K562 (cell line): ENCODE measurements around the gene ACSL3. TPM values are rescaled to one million over a fixed set of nuclear protein-coding genes. Genes with fewer than 3 reads are reported as not detected.
A peak's percentile ranks its signal among the peaks of the same experiment; 100 is the strongest.

Experiments used
- ARID1B ChIP-seq: fragments of 450-650 bp; IDR thresholded peaks from 2 replicates; pipeline ENCODE4 v1.6.1; 2016; ENCODE audit warnings: antibody characterized with exemption, mild to moderate bottlenecking, inconsistent platforms
- CBFA2T3 ChIP-seq: fragments of 450-650 bp; IDR thresholded peaks from 2 replicates; pipeline ENCODE4 v1.6.1; 2017
- CREBBP ChIP-seq: IDR thresholded peaks from one replicate; pipeline ENCODE4 v1.6.1; 2012; ENCODE audit warnings: low read depth, mild to moderate bottlenecking, control low read depth, inconsistent platforms, low read length
- HMBOX1 ChIP-seq: sonication (generic); IDR thresholded peaks from 2 replicates; pipeline ENCODE4 v1.6.1; 2016
- HNRNPLL ChIP-seq: fragments of 200-400 bp; formaldehyde crosslinking; IDR thresholded peaks from 2 replicates; pipeline ENCODE4 v1.6.1; 2017; ENCODE audit warnings: low read length, low read depth, mild to moderate bottlenecking; ENCODE audit not compliant: poor library complexity, severe bottlenecking
- KDM5B ChIP-seq: fragments of 200-600 bp; sonication (generic); IDR thresholded peaks from 2 replicates; pipeline ENCODE4 v1.6.1; 2012; ENCODE audit warnings: low read depth, mild to moderate bottlenecking, moderate library complexity, low read length, control low read depth, inconsistent platforms; ENCODE audit not compliant: insufficient replicate concordance
- LARP7 ChIP-seq: fragments of 450-650 bp; IDR thresholded peaks from 2 replicates; pipeline ENCODE4 v1.6.1; 2016
- NELFE ChIP-seq: IDR thresholded peaks from 2 replicates; pipeline ENCODE4 v1.6.1; 2011; ENCODE audit warnings: mild to moderate bottlenecking; ENCODE audit not compliant: insufficient read depth, insufficient read length
- NONO ChIP-seq, 2 experiments: fragments of 200-400 bp in 1 of 2; fragments of 450-650 bp in 1 of 2; formaldehyde crosslinking in 1 of 2; IDR thresholded peaks; 2 replicates each; pipeline ENCODE4 v1.6.1; 2017; ENCODE audit warnings: low read depth in 2 of 2, mild to moderate bottlenecking in 2 of 2, moderate library complexity in 2 of 2, low read length in 1 of 2
- NR0B1 ChIP-seq: fragments of 450-650 bp; IDR thresholded peaks from one replicate; pipeline ENCODE4 v1.6.1; 2018; ENCODE audit warnings: mild to moderate bottlenecking, moderate library complexity; ENCODE audit not compliant: partially characterized antibody
- RBM15 ChIP-seq: fragments of 200-400 bp; formaldehyde crosslinking; IDR thresholded peaks from 2 replicates; pipeline ENCODE4 v1.6.1; 2018; ENCODE audit warnings: mild to moderate bottlenecking, low read length, moderate library complexity; ENCODE audit not compliant: insufficient read depth
- RERE ChIP-seq: sonication (generic); formaldehyde crosslinking; IDR thresholded peaks from 2 replicates; pipeline ENCODE4 v1.8.0; 2023; ENCODE audit warnings: missing genetic modification reagents, mild to moderate bottlenecking, borderline replicate concordance
- TFAP4 ChIP-seq: sonication (generic); formaldehyde crosslinking; IDR thresholded peaks from 2 replicates; pipeline ENCODE4 v1.8.0; 2022; ENCODE audit warnings: missing genetic modification reagents, mild to moderate bottlenecking, moderate library complexity, borderline replicate concordance
- TGIF2 ChIP-seq: sonication (generic); formaldehyde crosslinking; IDR thresholded peaks from 2 replicates; pipeline ENCODE4 v1.8.1; 2022; ENCODE audit warnings: mild to moderate bottlenecking, missing genetic modification reagents, moderate library complexity
- WHSC1 ChIP-seq: IDR thresholded peaks from one replicate; pipeline ENCODE4 v1.6.1; 2012; ENCODE audit warnings: low read length, control low read depth, inconsistent platforms
- YBX1 ChIP-seq: fragments of 450-650 bp; IDR thresholded peaks from 2 replicates; pipeline ENCODE4 v1.7.1; 2016; ENCODE audit warnings: mild to moderate bottlenecking
- ZBTB12 ChIP-seq: fragments of 250-450 bp; sonication (Bioruptor Pico); IDR thresholded peaks from 2 replicates; pipeline ENCODE4 v1.4.0; 2020
- ZFP1 ChIP-seq: fragments of 450-650 bp; formaldehyde crosslinking; IDR thresholded peaks from 2 replicates; pipeline ENCODE4 v1.4.0; 2020; ENCODE audit warnings: mild to moderate bottlenecking, mixed read lengths
- ZNF224 ChIP-seq: sonication (generic); formaldehyde crosslinking; IDR thresholded peaks from 2 replicates; pipeline ENCODE4 v1.8.0; 2022; ENCODE audit warnings: mild to moderate bottlenecking, missing genetic modification reagents
- ZNF384 ChIP-seq: IDR thresholded peaks from 2 replicates; pipeline ENCODE4 v1.6.1; 2012; ENCODE audit warnings: low read depth, low read length, improper control_type of control experiment
- polyA plus RNA-seq, 8 experiments: library from polyadenylated mRNA; depleted of rRNA in 4 of 8; stranded (reverse) in 5 of 8; unstranded in 3 of 8; fragments of >200 nt; fragmentation: Nextera tagmentation in 2 of 8; fragmentation: Illumina TruSeq in 1 of 8; extraction: Ambion mirVana in 2 of 8; extraction: Trizol in 1 of 8; gene quantifications; 2 replicates each; pipeline versions ENCODE4 v1.2.1 to v1.2.3, GENCODE V29; 2011 to 2014; ENCODE audit warnings: inconsistent platforms in 1 of 8, missing spikeins in 1 of 8
- total RNA-seq, 7 experiments: library from RNA; depleted of rRNA in 6 of 7; stranded (reverse); fragments of >200 nt in 6 of 7; fragmentation: Illumina TruSeq in 2 of 7; extraction: Trizol in 2 of 7; gene quantifications; 2 replicates each; pipeline versions ENCODE4 v1.2.1 to v1.2.3, GENCODE V29; 2011 to 2021; ENCODE audit warnings: low replicate concordance in 1 of 7

ACSL3 gene
- total and polyA plus RNA-seq, 9 of the 15 experiments (the other 6 are each of a cell fraction or from before 2014, with no cell fraction given) = 21.3 to 123 (median 85.2) TPM

- TF ChIP-seq NR0B1 = no peak
- peak; percentile 26; the same call in 1 of the 2 replicates for TF ChIP-seq ZNF384
- TF ChIP-seq HNRNPLL = no peak
- TF ChIP-seq KDM5B = no peak
- TF ChIP-seq ZNF224 (CRISPR knock-in tag) = no peak
- TF ChIP-seq NONO (IDR thresholded peaks at IDR 0.05; ENCODE audit: low read depth in 2 of 2, low read length in 1 of 2) = no peak
- TF ChIP-seq CREBBP = no peak
- no peak for TF ChIP-seq NELFE
- TF ChIP-seq CBFA2T3 = peak; percentile 89
- TF ChIP-seq ZFP1 (CRISPR knock-in tag) = no peak
- peak; percentile 61 for TF ChIP-seq HMBOX1
- no peak for TF ChIP-seq LARP7
- no peak for TF ChIP-seq YBX1
- no peak for TF ChIP-seq ZBTB12 (CRISPR knock-in tag)
- no peak for TF ChIP-seq RBM15
- TF ChIP-seq TGIF2 (CRISPR knock-in tag) = no peak
- TF ChIP-seq WHSC1 = no peak
- no peak for TF ChIP-seq TFAP4 (CRISPR knock-in tag)
- TF ChIP-seq RERE (CRISPR knock-in tag) = no peak
- TF ChIP-seq ARID1B = peak; percentile 93
Measured at GRCh38 chr2:222830164-222830563, 30.7 kb upstream of the ACSL3 start (continued).
